Measurements from ENCODE around the gene CD207.

DNA sequence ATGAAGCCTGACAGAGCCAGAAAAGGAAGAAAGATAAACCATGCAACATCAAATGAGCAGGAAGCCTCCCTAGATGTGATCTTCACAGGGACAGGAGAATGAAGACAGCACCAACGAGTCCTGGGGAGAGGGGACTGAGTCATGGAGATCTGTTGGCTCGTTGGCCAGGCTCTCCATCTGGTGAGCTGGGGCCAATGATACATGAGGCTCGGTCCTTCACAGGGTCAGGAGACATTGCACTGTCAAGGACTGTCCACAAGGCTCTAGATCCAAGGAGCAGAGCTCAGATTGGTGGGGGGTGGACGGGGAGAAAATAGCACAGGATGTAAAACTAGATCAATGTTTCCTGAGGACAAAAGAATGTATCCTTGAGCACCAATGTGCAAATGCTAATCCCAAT, 735 bp downstream of the CD207 start:
- TF ChIP-seq, protein P1, sequence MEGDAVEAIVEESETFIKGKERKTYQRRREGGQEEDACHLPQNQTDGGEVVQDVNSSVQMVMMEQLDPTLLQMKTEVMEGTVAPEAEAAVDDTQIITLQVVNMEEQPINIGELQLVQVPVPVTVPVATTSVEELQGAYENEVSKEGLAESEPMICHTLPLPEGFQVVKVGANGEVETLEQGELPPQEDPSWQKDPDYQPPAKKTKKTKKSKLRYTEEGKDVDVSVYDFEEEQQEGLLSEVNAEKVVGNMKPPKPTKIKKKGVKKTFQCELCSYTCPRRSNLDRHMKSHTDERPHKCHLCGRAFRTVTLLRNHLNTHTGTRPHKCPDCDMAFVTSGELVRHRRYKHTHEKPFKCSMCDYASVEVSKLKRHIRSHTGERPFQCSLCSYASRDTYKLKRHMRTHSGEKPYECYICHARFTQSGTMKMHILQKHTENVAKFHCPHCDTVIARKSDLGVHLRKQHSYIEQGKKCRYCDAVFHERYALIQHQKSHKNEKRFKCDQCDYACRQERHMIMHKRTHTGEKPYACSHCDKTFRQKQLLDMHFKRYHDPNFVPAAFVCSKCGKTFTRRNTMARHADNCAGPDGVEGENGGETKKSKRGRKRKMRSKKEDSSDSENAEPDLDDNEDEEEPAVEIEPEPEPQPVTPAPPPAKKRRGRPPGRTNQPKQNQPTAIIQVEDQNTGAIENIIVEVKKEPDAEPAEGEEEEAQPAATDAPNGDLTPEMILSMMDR (IDR thresholded peaks at IDR 0.05; ENCODE audit: low read depth, low read length, missing input control) = no peak
- TF ChIP-seq EGR1 (IDR thresholded peaks at IDR 0.05; ENCODE audit: low read depth in 2 of 2) (no peak), JUND (IDR thresholded peaks at IDR 0.05) (no peak), RXRA (IDR thresholded peaks at IDR 0.05) (no peak), RAD21 (IDR thresholded peaks at IDR 0.05) (no peak), REST (IDR thresholded peaks at IDR 0.05) (no peak), GABPA (IDR thresholded peaks at IDR 0.05 in 1 of 2, conservative IDR thresholded peaks at IDR 0.05 in 1 of 2) (no peak), SP1 (IDR thresholded peaks at IDR 0.05) (no peak), FOXA1 (IDR thresholded peaks at IDR 0.05) (no peak), YY1 (IDR thresholded peaks at IDR 0.05) (no peak)
- TF ChIP-seq, protein P2, sequence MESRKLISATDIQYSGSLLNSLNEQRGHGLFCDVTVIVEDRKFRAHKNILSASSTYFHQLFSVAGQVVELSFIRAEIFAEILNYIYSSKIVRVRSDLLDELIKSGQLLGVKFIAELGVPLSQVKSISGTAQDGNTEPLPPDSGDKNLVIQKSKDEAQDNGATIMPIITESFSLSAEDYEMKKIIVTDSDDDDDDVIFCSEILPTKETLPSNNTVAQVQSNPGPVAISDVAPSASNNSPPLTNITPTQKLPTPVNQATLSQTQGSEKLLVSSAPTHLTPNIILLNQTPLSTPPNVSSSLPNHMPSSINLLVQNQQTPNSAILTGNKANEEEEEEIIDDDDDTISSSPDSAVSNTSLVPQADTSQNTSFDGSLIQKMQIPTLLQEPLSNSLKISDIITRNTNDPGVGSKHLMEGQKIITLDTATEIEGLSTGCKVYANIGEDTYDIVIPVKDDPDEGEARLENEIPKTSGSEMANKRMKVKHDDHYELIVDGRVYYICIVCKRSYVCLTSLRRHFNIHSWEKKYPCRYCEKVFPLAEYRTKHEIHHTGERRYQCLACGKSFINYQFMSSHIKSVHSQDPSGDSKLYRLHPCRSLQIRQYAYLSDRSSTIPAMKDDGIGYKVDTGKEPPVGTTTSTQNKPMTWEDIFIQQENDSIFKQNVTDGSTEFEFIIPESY (IDR thresholded peaks at IDR 0.05) = no peak
- TF ChIP-seq, protein P3, sequence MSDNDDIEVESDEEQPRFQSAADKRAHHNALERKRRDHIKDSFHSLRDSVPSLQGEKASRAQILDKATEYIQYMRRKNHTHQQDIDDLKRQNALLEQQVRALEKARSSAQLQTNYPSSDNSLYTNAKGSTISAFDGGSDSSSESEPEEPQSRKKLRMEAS (IDR thresholded peaks at IDR 0.05) = no peak
- TF ChIP-seq, protein P4, sequence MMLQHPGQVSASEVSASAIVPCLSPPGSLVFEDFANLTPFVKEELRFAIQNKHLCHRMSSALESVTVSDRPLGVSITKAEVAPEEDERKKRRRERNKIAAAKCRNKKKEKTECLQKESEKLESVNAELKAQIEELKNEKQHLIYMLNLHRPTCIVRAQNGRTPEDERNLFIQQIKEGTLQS (IDR thresholded peaks at IDR 0.05) = no peak

Measured in liver (tissue), 3 donors.